HG03060 (cell line): ENCODE results near the gene MAGI2.

Source experiments
- ATAC-seq: cut with Tn5 transposase; IDR thresholded peaks from one replicate; pipeline ENCODE4 v1.9.1; 2021; ENCODE audit warnings: low read depth, moderate number of reproducible peaks; ENCODE audit not compliant: unreplicated experiment

Gene MAGI2

DNA sequence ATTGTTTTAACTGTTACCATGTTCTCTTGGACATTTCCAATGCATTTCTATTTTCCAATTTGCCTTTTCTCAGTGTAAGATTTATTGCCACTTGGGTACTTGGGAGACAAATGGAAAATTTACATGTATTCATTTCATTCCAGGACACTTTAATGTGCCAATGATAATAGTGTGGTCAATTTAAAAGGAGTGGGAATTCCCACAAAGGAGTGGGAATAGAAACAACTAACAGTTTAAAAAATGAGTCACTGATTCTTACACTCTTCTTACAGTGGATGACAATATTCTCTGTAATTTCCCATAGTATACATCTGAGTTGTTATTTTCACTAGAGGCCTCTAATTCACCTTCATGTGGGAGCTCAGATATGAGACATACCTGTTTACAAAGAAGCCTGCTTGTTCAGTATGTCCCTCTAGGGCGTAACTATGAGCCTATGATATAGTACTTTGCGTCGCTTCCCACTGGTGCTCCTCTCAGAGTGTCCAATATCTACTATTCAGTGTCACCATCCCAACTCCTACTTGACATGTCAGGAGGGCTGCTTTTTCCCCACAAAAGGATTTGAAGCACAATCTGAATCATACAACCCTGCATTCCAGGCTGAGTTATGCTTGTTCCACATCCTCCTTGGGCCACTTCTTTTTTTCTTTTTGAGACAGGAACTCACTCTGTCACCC is 1353.6 kb downstream of the MAGI2 start:
- no peak for ATAC-seq

DNA sequence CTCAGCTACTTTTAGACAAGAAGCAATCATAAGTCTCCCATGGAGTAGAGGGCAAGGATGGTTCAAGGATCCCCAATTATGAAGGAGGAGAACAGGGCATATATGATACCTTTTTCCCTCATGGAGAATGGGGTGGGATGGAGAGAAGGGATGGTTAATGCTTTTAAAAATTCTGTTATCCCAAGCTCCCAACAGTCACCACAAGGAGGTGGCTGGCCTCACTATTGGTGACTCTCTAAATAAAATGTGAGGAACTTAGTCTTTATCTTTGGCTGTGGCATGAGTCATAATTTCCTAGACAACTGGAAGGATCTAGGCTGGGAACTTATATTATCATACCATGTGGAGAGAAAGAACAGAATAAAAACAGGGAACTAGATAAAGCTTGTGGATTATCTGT is 1357.9 kb downstream of the MAGI2 start:
- ATAC-seq: no peak

DNA sequence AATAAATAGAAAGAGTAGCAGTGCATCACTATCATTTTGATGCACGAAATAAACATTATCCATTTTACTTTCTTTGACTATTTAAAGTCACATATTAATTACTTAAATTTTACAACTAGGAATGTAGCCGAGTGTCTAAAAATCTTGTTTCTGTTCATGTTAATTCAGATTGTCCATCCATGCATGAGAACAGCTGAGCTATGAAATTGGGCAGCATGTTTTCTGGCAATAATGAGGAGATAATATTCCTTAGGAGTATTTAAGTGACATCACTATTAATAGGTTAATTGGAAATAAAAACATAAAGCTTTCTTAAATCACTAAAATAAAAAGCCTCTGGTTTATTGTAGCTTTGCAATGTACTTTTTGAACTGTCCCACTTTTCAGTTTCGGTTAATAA is 1361.1 kb downstream of the MAGI2 start:
- ATAC-seq: no peak

DNA sequence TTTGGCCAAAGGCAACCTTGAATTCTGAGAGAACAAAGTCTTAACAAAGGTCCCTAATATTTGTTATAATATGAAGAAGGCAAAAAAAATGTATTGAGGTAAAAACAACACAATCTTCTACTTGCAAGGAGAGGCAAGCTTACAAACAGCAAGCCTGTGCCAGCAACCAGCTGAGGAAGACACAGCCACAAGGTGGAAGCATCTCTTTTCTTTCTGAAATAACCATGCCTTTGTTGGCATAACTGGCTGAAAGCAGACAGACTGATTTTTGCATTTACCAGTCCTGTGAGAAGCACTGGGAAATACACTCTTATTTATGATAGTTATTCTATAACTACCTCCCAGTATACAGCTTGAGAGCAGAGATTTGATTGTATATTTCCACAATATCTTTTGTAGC is 1362.9 kb downstream of the MAGI2 start:
- ATAC-seq: no peak

DNA sequence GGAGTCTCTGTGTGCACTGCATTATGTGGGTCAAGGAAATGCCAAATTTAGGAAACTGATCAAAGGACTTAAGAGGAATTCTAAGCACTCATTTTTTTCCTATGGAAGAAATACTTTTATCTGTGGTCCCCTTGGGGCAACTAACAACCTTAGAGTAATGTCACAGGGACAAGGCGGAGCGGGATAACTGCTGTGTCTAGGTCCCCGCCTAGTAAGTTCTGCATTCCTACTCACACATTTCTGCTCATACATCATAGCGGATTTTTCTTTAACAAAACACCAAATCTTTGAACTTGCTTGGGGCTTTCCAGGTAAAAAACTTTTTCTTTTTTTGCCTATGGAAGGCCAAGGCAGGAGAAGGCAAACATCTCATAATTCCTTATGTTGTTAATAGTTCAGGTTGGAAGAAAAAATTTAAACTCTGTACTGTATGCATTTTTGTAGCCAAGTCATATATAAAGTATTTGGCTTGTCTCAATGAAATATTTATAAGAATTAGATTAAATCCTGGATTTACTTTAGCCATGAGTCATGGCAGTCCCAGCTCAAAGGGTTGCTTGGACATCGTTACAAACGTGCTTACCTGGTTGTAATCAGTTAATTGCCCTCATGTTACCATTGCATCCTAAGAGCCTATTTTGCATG is 1369.9 kb downstream of the MAGI2 start:
- ATAC-seq: no peak

DNA sequence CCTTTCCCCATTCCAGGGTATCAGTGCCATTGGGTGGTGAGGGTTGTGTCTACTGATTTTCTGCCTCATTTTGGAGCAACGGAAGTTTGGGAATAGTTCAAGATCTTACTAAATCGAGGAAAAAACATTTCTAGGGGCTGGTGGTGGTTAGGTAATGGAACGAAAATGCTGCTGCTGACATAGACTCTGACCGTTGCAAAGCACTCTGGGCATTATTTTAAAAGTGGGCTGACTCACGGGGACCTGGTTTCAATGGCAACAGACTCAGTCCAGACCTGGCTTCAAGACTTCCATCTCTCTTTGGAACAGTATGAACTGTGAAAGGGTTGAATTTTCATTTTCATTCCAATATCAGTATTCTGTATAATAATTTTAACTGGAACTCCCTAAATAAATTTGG is 1370.9 kb downstream of the MAGI2 start:
- no peak for ATAC-seq

DNA sequence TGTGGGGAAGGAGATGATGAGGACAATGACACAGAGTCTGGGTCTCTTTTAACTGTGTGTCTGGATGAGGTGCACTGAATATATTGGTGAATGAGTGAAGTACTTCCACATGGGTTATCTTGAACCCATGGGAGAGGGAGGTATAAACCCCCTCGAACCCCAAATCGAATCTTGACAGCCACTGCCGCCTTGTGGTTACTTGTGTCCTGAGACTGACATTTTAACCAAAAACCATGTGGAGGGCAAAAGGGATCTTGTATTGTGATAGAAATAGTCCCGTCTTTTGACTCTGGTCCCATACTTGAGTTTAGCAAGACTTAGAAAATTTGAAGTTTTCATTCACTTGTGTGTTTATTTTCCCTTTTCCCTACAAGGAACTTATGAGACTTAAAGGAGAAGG is 1371.6 kb downstream of the MAGI2 start:
- no peak for ATAC-seq

DNA sequence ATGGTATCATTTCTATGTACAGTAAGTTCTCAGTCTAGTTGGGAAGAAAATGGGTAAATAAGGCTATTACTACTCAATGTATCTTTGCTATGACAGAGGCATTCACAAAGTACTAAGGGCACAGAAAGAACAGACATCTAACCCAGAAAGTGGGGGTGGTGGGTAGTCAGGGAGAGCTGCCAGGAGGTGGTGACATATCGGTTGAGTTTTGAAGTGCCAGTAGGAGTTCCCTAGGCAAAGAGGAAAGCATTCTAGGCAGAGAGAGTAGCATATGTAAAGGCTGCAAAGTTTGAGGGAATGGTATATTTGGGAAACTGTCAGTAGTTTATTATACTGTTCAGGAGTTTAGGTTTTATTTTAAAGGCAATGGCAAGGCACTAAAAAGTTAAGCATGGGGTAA is 1372.1 kb downstream of the MAGI2 start:
- ATAC-seq: no peak

DNA sequence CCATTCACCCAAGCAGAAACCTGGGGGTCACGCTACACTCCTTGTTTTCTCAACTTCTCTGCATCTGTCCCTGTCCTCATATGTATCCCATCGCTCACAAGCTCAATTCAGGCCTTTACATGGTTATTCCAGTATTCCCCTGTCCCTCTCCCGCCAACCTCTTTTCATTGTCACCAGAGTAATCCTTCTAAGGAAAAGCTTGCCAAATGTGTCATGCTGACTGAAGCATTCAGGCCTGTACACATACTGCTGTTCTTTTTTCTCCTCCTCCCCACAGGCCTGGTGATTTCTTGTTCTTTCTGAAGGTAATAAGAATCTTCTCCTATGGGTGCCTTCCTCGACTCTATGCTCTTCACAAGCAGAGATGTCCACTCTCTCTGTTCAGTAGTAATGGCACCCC is 1372.7 kb downstream of the MAGI2 start:
- ATAC-seq: no peak

DNA sequence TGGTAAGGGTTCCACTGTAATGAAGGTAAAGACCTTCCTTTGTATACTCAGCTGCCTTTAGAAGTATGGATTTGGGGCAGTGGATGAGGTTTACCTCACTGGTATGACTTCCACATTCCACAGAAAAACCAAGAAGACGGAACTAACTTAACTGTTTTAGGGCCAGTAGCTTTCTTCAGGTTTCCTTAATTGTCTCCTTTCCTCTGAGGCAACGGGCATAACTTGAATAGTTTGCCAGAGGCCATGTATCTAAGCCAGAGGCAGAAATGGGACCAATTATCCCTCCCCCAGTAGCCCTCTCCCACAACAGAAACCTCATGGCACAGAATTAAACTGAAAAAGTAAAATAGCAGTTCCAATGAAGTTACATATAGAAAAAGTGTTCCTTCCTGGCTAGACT is 1373.2 kb downstream of the MAGI2 start:
- no peak for ATAC-seq

DNA sequence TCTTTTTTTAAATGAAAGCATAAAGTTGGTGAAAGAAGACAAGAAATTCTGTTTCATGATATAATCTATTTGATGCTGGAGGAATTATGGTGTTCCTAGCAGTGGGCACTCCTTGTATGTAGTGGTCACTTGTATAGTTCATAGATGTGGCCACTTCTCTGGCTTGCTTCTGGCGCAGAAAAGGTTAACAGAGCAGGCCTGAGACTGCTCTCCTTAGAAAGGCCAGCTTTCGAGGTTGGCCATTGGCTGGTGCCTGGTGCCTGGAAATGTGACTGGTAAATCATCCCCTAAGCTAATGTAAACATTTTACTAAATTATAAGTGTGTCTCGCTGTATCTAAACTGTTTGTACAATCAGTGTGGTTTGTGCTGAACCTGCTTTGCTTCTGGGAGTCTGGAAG is 1378.8 kb downstream of the MAGI2 start:
- no peak for ATAC-seq

DNA sequence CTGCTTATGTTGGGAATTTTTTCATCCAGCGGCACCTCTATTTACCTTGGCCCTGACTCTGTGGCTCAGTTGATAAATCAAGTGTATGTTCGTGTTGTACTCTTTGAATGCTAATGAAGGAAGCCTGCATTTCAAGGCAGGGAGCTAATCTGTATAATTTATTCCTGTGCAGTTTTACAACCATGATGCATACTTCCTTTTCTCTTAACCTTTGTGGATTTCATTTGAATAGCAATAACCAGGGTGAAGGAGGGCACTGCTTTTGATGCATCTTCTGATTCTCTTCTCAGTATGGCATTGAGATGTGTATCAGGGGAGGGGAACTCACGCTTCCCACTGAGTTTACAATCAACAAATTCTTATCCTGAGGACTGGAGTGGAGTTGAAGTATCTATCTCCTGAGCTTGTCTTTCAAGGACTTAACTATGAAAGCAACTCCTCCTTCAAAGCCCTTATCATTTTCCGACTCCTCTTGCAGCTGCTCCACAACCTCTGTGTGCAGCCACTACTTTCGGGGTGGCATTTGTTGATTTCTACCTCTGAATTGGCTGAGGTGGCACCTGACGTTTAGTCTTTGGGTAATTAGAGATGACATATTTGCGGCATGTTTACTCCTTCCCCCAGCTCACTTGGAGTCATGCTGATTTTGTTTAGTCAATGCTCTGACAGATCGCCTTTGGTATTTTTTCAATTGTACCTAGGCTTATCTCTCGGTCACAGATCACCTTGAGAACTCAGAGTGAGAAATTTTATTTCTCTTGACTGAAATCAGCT is 1379.7 kb downstream of the MAGI2 start:
- no peak for ATAC-seq

DNA sequence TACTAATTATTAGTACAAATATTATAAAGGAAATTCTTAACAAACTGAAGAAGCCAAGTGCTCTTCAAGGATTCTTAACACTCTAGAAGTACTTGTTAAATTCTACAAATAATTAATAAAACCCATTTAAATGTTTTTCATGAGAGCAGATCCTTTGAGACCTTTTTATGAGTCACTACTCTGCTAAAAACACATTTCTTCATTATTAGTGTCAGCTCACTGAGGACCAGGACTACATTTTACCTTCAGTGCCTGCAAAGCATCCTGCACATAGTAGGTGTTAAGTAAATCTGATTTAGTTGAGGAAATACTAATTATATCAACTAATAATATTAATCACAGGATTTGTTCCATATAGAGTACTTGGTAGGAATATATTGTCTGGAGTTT is 1381.3 kb downstream of the MAGI2 start:
- no peak for ATAC-seq

DNA sequence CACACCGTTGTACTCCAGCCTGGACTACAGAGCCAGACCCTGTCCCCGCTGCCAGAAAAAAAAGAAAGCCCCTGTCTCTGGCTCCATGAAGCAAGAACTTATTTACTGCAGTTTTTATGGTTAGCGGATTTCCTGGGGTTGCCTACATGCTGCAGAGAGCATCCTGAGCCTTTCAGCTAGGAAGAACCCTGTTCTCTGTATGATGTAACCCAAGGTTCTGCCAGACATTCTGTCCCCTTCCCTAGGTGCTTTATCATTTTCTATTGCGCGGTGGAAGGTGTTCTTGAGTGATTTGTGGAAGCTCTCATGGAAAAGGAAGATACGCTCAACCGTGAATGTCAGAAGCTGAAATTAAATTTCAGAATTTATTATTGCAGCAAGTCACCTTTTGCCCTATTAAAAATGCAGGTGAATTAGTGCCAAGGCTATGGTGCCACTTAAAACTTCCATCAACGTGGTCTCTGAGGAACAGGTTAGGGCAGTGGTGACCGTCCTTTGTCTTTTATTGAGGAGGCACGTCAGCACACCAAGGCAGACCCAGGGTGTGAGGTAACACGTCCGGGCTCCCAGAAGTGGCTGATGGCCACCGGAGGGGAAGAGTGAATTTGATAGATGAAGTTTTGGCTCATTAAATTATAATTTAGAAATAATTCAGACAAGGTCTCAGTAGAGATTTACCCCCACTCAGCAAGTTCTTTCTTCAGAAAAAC is 1381.8 kb downstream of the MAGI2 start:
- no peak for ATAC-seq

DNA sequence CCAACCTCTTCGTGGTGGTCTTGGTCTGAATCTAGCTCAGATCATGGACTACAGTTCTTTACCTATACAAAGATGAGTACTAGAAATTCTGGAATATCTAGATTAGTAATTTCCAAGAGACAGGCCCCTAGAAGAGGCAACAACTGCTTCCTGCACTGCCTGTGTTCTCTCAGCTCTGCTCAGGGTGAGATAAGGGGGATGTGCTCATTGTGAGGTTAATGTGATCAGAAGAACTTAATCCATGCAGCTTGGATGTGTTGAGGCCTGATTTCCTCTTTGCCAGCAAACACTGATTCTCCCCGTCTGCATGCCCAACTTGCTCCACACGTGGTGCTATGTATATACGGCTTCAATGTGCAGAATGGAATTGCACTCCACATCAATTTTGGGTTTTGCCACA is 1386.9 kb downstream of the MAGI2 start:
- no peak for ATAC-seq

DNA sequence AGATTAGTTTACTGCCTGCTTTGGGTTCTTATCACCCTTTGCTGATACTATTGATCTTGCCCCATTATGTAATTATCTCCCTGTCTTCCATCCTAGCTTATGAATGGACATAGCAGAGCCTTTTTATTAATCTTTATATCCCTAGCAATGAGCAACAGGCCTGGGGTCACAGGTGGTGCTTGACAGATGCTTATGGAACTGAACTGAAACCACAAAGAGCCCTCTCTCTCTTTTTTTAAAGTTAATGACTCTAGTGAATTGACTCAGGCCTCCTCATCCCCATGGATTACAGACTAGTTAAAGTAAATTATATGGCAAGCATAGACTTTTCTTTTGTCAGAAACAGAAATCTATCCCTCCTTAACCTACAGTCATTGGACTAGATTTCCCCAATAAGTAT is 1389.7 kb downstream of the MAGI2 start:
- ATAC-seq: no peak

DNA sequence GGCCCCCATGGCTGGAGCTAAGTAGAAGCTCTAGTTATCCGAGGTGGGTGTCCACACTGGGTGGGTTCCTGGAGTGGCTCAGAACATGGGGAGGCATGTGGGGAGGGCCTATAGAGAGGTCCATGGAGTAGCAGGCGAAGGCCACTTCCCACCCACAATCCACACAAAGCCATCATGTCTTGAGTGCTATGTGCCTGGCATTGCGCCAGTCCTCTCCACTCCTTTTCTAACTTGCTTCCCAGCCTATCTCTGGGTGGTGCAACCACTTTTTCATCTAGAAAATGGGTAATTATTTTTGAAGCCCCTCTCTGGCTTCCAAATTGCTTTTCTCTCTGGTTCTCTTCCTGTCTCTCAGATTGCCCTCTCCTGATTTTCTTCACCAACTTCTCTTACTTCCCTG is 1391.3 kb downstream of the MAGI2 start:
- no peak for ATAC-seq

DNA sequence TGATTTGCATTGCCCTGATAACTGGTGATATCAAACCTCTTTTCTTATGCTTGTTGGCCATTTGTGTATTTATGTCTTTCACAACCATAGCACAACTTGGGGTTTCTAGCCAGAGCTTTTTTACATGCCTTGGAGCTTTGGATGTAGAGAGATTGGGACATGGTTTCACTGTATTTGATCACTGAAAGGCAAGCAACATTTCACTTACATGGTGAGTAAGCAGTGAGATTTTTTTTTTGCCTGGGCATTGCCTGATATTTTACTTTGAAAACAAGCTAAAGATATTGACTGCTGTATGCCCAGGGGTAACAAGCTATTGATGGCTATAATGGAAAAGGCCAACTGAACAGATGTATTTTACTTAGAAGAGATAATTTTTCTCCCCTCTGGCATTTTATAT is 1395.9 kb downstream of the MAGI2 start:
- no peak for ATAC-seq

DNA sequence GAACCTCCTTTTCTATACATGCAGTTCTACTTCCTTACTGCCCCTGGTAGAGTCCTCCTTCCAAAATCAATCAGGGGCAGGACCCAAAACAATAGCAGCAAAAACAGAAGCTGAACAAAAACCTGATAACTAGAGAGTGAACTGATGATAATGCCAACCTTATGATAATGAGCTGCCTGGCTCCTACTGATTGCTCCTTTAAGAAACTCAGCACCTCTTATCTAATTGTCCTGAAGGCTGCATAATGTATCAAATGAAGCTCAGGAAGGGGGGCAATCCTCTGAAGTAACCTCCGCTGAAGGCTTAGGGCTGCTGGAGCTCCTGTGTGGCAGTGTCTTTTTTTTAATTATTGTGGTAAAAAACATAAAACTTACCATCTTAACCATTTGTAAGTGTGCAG is 1397.9 kb downstream of the MAGI2 start:
- ATAC-seq: no peak

DNA sequence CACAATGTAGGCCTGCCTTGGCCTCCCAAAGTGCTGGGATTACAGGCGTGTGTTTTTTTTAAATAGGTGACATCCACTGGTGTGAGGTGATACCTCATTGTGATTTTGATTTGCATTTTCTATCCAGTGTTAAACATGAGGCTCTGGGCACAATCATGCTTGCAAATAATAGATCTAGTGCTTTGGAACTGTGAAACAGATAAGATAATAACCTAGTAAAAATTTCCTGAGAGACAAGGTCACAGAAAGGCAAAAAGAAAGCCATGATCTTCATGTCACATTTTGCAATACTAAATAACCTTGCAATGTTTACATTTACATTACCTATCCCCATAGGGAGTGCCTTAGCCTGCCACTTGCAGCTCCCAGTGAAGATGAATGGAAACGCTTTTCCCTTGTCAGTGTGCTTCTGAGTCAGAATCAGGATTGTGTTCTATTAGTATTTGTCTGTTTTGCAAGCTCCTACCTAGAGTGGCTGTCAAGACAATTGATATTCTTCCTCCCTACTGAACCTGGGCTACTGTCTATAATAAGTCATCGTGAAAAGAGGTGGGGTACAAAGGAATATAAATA is 1398.4 kb downstream of the MAGI2 start:
- ATAC-seq: no peak

DNA sequence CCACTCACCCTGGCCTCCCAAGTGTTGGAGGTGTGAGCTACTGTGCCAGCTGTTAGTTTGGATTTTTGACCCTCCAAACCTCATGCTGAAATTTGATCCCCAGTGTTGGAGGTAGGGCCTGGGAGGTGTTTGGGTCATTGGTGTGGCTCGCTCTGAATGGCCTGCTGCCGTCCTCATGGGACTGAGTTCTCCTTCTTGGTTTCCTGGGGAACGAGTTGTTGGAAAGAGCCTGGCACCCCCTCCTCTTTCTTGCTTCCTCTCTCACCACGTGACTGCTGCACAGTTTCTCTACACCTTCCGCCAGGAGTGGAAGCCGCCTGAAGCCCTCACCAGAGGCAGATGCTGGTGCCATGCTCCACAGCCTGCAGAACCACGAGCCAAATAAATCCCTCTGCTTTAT is 1401.4 kb downstream of the MAGI2 start:
- ATAC-seq: no peak
